HepG2 (cell line): Measurements from ENCODE around the gene MST1. TPM values are rescaled to one million over a fixed set of nuclear protein-coding genes. Genes with fewer than 3 reads are reported as not detected.

Experiments
- EED ChIP-seq: sonication (generic); formaldehyde crosslinking; IDR thresholded peaks from 2 replicates; pipeline ENCODE4 v1.5.0; 2020; ENCODE audit warnings: mild to moderate bottlenecking, missing genetic modification reagents
- GTF3A ChIP-seq: sonication (generic); formaldehyde crosslinking; conservative IDR thresholded peaks from 2 replicates; pipeline ENCODE4 v1.4.0; 2020; ENCODE audit warnings: mild to moderate bottlenecking, missing genetic modification reagents
- HBP1 ChIP-seq: IDR thresholded peaks from 2 replicates; pipeline ENCODE4 v1.6.1; 2016; ENCODE audit warnings: low read depth, control low read depth
- SAP130 ChIP-seq: IDR thresholded peaks from 2 replicates; pipeline ENCODE4 v1.6.1; 2016; ENCODE audit warnings: low read depth
- TSC22D2 ChIP-seq: sonication (generic); formaldehyde crosslinking; IDR thresholded peaks from 2 replicates; pipeline ENCODE4 v1.5.1; 2020; ENCODE audit warnings: missing genetic modification reagents, mild to moderate bottlenecking, borderline replicate concordance
- ZBTB33 ChIP-seq: sonication (generic); formaldehyde crosslinking; IDR thresholded peaks from 2 replicates; pipeline ENCODE4 v1.4.0; 2020; ENCODE audit warnings: missing genetic modification reagents
- ZNF142 ChIP-seq: sonication (generic); formaldehyde crosslinking; IDR thresholded peaks from 2 replicates; pipeline ENCODE4 v1.4.0; 2020; ENCODE audit warnings: missing genetic modification reagents
- ZNF407 ChIP-seq: sonication (generic); formaldehyde crosslinking; IDR thresholded peaks from one replicate; pipeline ENCODE4 v1.5.1; 2020; ENCODE audit warnings: mild to moderate bottlenecking, missing genetic modification reagents; ENCODE audit errors: not compliant biosample characterization
- ZNF451 ChIP-seq: sonication (generic); formaldehyde crosslinking; IDR thresholded peaks from 2 replicates; pipeline ENCODE4 v1.5.0; 2020; ENCODE audit warnings: mild to moderate bottlenecking, missing genetic modification reagents
- polyA plus RNA-seq, 8 experiments: library from polyadenylated mRNA; depleted of rRNA in 3 of 8; stranded (reverse) in 7 of 8; unstranded in 1 of 8; fragments of >200 nt; fragmentation: Illumina TruSeq in 4 of 8; extraction: Trizol in 4 of 8; gene quantifications; 2 replicates each; pipeline versions ENCODE4 v1.2.1 to v1.2.3, GENCODE V29; 2011 to 2016; ENCODE audit warnings: low read depth in 4 of 8, missing spikeins in 1 of 8, mixed read lengths in 1 of 8; ENCODE audit not compliant: insufficient read depth in 1 of 8
- total RNA-seq, 5 experiments: library from RNA; depleted of rRNA; stranded (reverse); fragments of >200 nt; fragmentation: Illumina TruSeq; extraction: Trizol; gene quantifications; 2 replicates each; pipeline ENCODE4 v1.2.3, GENCODE V29; 2016; ENCODE audit warnings: low read depth in 1 of 5

The MST1 gene
- total and polyA plus RNA-seq, 2 of the 13 experiments (the other 11 are each of a cell fraction or from before 2014, with no cell fraction given): 189 to 452 TPM

GRCh38 chr3:49689046-49689907, at the start of gene MST1, which contains the start of gene RNF123 (continued):
- peak; percentile 47; the same call in 1 of the 2 replicates for TF ChIP-seq ZNF451 (CRISPR knock-in tag)
- no peak; the same call in 1 of the 2 replicates for TF ChIP-seq ZBTB33 (CRISPR knock-in tag)
- no peak; the same call in 1 of the 2 replicates for TF ChIP-seq TSC22D2
- TF ChIP-seq EED (CRISPR knock-in tag): peak; percentile 28; the same call in 1 of the 2 replicates
- TF ChIP-seq ZNF407 (CRISPR knock-in tag): no peak
- TF ChIP-seq SAP130 (CRISPR knock-in tag): peak; percentile 96
- 0 out of 2 replicates have a peak, but pooled peaks have one; percentile 53 for TF ChIP-seq GTF3A
- peak; percentile 68 for TF ChIP-seq ZNF142
- 0 out of 2 replicates have a peak, but pooled peaks have one; percentile 47 for TF ChIP-seq HBP1 (CRISPR knock-in tag)
